Activated naive CD4-positive, alpha-beta T cell treated with anti-CD3 and anti-CD28 coated beads, Interleukin-2, amount 50 U/mL, for 24 hours (primary cell): ENCODE results near the gene ASTL.

Experiments
- H3K27ac Mint-ChIP-seq: one replicate; pipeline ENCODE4 v1.8.0; 2021; ENCODE audit warnings: mild to moderate bottlenecking, mixed read lengths
- H3K27me3 Mint-ChIP-seq: one replicate; pipeline ENCODE4 v1.8.0; 2021; ENCODE audit warnings: mixed read lengths
- H3K36me3 Mint-ChIP-seq: one replicate; pipeline ENCODE4 v1.8.0; 2021; ENCODE audit warnings: mixed read lengths
- H3K4me1 Mint-ChIP-seq: one replicate; pipeline ENCODE4 v1.8.0; 2021; ENCODE audit warnings: mixed read lengths
- H3K4me3 Mint-ChIP-seq: one replicate; pipeline ENCODE4 v1.8.0; 2021; ENCODE audit warnings: mild to moderate bottlenecking, mixed read lengths
- H3K9me3 Mint-ChIP-seq: one replicate; pipeline ENCODE4 v1.8.0; 2021; ENCODE audit warnings: mixed read lengths

The ASTL gene

DNA sequence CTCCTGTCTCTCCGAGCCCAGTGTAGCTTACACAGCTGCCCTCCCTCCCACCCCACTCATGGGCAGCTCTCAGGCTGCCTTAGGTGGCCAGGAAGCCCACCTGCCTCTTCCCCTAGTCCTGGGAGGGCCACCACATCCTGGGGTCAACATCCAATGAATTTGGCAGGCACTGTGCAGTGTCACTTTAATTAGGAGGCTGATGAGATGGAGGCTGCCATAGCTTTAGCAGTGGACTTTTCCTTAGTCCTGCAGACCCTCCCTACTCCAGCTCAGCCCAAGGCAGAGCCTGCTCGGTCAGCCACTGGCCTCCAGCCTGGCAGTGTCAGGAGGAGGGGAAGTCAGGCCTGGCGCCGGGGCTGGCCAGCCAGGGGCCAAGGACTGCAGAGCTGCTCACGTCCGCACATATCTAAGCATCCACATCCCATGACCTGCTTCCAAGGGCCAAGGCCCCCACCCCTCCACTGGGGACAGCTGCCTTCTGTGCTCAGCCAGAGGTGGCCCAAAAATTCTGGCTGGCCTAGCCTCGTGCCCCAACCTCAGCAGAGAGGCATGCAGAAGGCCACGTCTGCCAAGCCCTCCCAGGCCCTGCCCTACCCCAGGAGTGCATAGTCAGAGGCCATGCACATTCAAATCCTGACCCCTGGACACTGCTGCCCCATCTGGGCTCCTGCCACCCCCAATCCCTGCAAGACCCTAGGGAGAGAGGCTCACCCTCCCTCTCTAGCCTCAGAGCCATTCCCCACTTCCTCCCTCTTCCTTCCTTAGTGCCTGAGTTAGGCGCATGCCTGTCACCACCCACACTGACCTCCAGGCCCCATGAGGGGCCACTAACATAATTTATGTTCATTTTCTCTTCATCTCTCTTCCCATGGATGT, 55.0 kb downstream of the ASTL start:
- Mint-ChIP-seq H3K27ac (no peak overlapping the region), H3K27me3 (peaks cover 2% of the 10 kb centered on the region), H3K9me3 (no peaks in the 10 kb centered on the region), H3K36me3 (peaks cover 2% of the 10 kb centered on the region), H3K4me3 (no peak overlapping the region), H3K4me1 (no peaks in the 10 kb centered on the region)

DNA sequence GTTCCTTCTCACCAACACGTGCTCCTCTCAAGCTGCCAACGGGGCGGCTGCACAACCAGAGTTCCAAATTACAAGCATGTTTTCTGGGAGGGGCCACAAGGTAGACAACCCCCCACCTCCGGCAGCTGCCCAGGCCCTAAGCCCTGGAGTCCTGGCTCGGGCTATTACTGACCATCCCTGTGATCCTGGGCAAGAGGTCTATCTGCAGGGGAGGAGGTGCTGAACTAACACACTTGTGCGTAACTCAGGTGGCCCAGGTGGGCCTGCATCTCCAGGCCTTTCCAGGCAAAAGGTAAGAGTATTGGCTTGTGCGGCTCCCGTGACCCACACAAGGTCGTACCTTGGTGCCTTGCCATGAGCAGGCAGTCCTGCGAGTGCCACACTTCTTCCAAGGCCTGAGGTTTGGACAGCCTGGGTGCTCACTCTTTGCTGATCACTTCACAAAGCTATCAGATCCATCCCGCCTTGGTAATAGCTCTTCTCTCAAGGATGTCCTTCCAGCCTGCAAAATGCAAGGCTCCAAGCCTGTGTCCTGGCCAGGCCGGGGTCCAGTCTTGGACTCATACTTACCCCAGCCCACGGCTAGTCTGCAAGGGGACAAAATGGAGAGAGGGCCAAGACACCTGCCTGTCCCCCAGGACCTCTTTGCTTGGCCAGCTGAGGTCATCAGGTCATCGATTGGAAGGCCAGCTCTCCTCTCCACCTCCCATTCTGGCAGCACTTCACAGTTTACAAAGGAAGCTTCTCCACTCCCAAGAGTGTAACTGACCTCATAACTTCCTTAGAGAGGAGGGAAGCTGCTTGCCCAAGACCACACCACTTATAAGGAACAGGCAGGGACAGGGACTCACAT, 55.9 kb downstream of the ASTL start:
- no peaks in the 10 kb centered on the region for H3K9me3 Mint-ChIP-seq
- peaks cover 2% of the 10 kb centered on the region for H3K36me3 Mint-ChIP-seq
- no peak overlapping the region for H3K4me3 Mint-ChIP-seq
- no peaks in the 10 kb centered on the region for H3K4me1 Mint-ChIP-seq
- H3K27ac Mint-ChIP-seq: no peak overlapping the region
- H3K27me3 Mint-ChIP-seq: peaks cover 2% of the 10 kb centered on the region

DNA sequence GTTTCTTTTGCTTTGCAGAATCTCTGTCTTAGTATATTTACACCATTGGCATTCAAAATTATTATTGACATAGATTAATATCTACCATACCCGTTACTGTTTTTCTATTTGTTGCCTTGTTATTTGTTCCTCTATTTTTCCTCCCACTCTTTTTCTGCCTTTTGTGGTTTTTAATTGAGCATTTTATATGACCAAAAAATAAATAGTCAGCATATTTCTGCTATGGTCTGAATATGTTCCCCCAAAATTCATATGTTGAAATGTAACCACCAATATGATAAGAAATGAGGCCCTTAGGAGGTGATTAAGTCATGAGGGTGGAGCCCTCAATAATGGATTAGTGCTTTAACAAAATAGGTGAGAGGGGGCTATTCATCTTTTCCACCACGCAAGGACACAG, 57.3 kb downstream of the ASTL start:
- no peaks in the 10 kb centered on the region for H3K9me3 Mint-ChIP-seq

DNA sequence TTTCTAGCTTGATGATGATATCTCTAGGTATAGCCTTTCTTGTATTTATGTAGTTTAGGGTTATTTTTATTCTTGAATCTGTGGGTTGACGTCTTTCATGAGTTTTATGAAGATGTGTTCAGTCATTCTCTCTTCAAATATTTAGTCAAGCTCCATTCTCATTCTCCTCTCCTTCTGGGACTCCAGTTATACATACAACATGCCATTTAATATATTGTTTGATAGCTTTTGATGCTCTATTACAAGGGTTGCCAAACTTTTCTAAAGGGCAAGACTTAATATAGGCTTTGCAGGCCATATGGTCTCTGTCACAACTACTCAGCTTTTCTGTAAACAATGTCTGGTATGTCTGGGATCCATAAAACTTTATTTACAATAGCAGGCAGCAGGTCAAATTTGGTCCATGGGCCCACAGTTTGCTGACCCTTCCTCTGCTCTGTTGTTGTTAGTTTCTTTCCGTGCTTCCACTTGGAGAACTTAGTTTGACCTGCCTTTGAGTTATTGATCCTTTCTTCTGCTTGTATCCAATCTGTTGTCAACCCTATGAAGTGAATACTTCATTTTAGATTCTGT, 63.0 kb downstream of the ASTL start:
- Mint-ChIP-seq H3K4me1 (no peaks in the 10 kb centered on the region), H3K4me3 (no peak overlapping the region), H3K27me3 (no peaks in the 10 kb centered on the region), H3K36me3 (no peaks in the 10 kb centered on the region), H3K9me3 (peaks cover 11% of the 10 kb centered on the region), H3K27ac (no peak overlapping the region)

More for the DNA sequence above, 57.3 kb downstream of the ASTL start:
- Mint-ChIP-seq H3K4me1 (no peaks in the 10 kb centered on the region), H3K27me3 (peaks cover 2% of the 10 kb centered on the region), H3K36me3 (no peaks in the 10 kb centered on the region), H3K4me3 (no peak overlapping the region), H3K27ac (no peak overlapping the region)

DNA sequence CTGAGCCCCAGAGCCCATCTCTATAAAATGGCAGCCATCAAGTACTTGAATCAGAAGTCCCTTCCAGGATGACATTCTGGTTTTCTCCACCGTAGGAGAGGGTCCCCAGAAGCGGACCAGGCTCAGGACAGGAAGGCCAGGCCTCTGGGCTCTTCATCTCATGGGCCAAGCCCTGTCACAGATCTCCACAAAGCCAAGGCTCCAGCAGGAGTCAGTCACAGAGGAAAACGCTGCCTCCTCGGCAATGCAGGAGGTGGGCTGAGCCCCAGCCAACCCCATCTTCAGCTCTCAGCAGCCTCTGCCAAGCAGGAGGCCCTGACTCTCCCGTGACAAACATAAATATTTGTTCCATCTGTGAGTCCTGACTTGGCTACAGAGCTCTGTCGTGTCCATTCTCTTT, 64.1 kb downstream of the ASTL start:
- no peaks in the 10 kb centered on the region for H3K36me3 Mint-ChIP-seq
- no peaks in the 10 kb centered on the region for H3K27me3 Mint-ChIP-seq
- H3K4me3 Mint-ChIP-seq: no peak overlapping the region
- H3K27ac Mint-ChIP-seq: no peak overlapping the region
- peaks cover 11% of the 10 kb centered on the region for H3K9me3 Mint-ChIP-seq
- H3K4me1 Mint-ChIP-seq: no peaks in the 10 kb centered on the region

DNA sequence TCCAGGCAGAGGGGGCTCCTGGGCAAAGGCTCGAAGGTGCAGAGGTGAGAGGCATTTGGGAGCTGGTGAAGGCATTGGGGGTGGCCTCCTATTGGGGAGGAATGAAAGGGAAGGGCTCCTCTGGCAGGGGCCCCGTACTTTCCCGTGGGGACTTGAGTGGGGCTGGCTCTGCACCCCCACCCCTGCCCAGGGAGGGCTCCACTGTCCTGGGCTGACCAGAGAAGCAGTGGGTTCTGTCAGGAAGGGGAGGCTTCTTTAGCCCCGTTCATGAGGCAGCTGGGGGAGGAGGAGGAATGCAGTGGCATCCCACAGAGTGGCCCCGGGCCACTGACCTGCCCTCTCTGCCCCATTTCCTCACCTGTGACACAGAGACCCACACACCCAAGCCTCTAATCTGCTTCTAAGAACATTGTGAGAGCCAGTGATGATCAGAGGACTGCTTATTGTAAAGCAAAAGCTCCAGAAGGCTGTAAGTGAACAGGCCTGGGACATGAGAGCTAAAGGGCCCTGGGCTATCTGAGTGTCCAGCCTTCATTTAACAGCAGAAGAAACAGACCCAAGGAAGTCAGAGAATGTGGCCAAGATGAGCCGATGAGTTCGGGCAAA, 65.0 kb downstream of the ASTL start:
- Mint-ChIP-seq H3K9me3 (peaks cover 11% of the 10 kb centered on the region), H3K36me3 (no peaks in the 10 kb centered on the region), H3K4me3 (no peak overlapping the region), H3K27ac (no peak overlapping the region), H3K4me1 (no peaks in the 10 kb centered on the region), H3K27me3 (no peaks in the 10 kb centered on the region)
